HepG2 (cell line): Measurements from ENCODE around the gene DAG1. TPM values are rescaled to one million over a fixed set of nuclear protein-coding genes. Genes with fewer than 3 reads are reported as not detected.

Experiments used
- CBX5 ChIP-seq: sonication (generic); formaldehyde crosslinking; IDR thresholded peaks from 2 replicates; pipeline ENCODE4 v1.4.0; 2020; ENCODE audit warnings: missing genetic modification reagents, borderline replicate concordance
- EHMT2 ChIP-seq: fragments of 200-600 bp; sonication (generic); IDR thresholded peaks from 2 replicates; pipeline ENCODE4 v1.7.0; 2017; ENCODE audit warnings: antibody characterized with exemption, low read depth, low read length, borderline replicate concordance
- ELF3 ChIP-seq: IDR thresholded peaks from 2 replicates; pipeline ENCODE4 v1.6.1; 2016; ENCODE audit warnings: missing genetic modification reagents, missing compliant biosample characterization
- HNF4A ChIP-seq: sonication (generic); formaldehyde crosslinking; IDR thresholded peaks from 2 replicates; pipeline ENCODE4 v1.4.0; 2020; ENCODE audit warnings: missing genetic modification reagents
- KDM6A ChIP-seq: IDR thresholded peaks from 2 replicates; pipeline ENCODE4 v1.6.1; 2016; ENCODE audit warnings: low read depth
- NFE2L2 ChIP-seq: fragments of 150-350 bp; IDR thresholded peaks from 2 replicates; pipeline ENCODE4 v1.6.1; 2014; ENCODE audit warnings: low read length
- NFKB2 ChIP-seq: sonication (generic); formaldehyde crosslinking; IDR thresholded peaks from 2 replicates; pipeline ENCODE4 v1.4.0; 2020; ENCODE audit warnings: missing genetic modification reagents, borderline replicate concordance
- STAT5B ChIP-seq: sonication (generic); formaldehyde crosslinking; IDR thresholded peaks from 2 replicates; pipeline ENCODE4 v1.4.0; 2020; ENCODE audit warnings: missing genetic modification reagents
- SYNCRIP ChIP-seq: fragments of 200-400 bp; formaldehyde crosslinking; IDR thresholded peaks from 2 replicates; pipeline ENCODE4 v1.6.1; 2018; ENCODE audit warnings: mild to moderate bottlenecking, low read depth, low read length; ENCODE audit not compliant: insufficient read depth
- ZHX2 ChIP-seq, 2 experiments: sonication (generic) in 1 of 2; formaldehyde crosslinking in 1 of 2; IDR thresholded peaks; 2 replicates each; pipeline versions ENCODE4 v1.6.1 to v1.9.0; 2014 to 2022; ENCODE audit warnings: antibody characterized with exemption in 1 of 2, borderline replicate concordance in 1 of 2, inconsistent platforms in 1 of 2, low read depth in 1 of 2, missing genetic modification reagents in 1 of 2
- ZNF510 ChIP-seq: sonication (generic); formaldehyde crosslinking; IDR thresholded peaks from 2 replicates; pipeline ENCODE4 v1.4.0; 2020; ENCODE audit warnings: low read depth, mild to moderate bottlenecking, missing genetic modification reagents
- ZNF549 ChIP-seq: sonication (generic); formaldehyde crosslinking; IDR thresholded peaks from 2 replicates; pipeline ENCODE4 v1.5.0; 2020; ENCODE audit warnings: missing genetic modification reagents
- ZNF580 ChIP-seq: IDR thresholded peaks from 2 replicates; pipeline ENCODE4 v1.6.1; 2016; ENCODE audit warnings: low read depth, borderline replicate concordance
- polyA plus RNA-seq, 8 experiments: library from polyadenylated mRNA; depleted of rRNA in 3 of 8; stranded (reverse) in 7 of 8; unstranded in 1 of 8; fragments of >200 nt; fragmentation: Illumina TruSeq in 4 of 8; extraction: Trizol in 4 of 8; gene quantifications; 2 replicates each; pipeline versions ENCODE4 v1.2.1 to v1.2.3, GENCODE V29; 2011 to 2016; ENCODE audit warnings: low read depth in 4 of 8, missing spikeins in 1 of 8, mixed read lengths in 1 of 8; ENCODE audit not compliant: insufficient read depth in 1 of 8
- total RNA-seq, 5 experiments: library from RNA; depleted of rRNA; stranded (reverse); fragments of >200 nt; fragmentation: Illumina TruSeq; extraction: Trizol; gene quantifications; 2 replicates each; pipeline ENCODE4 v1.2.3, GENCODE V29; 2016; ENCODE audit warnings: low read depth in 1 of 5
- TF ChIP-seq, protein P1 (sequence below): sonication (generic); formaldehyde crosslinking; IDR thresholded peaks from 2 replicates; pipeline ENCODE4 v1.5.1; 2020; ENCODE audit warnings: missing genetic modification reagents, mild to moderate bottlenecking, borderline replicate concordance
- TF ChIP-seq, protein P2 (sequence below): sonication (generic); formaldehyde crosslinking; IDR thresholded peaks from 2 replicates; pipeline ENCODE4 v1.5.1; 2020; ENCODE audit warnings: missing genetic modification reagents, mild to moderate bottlenecking, borderline replicate concordance
- TF ChIP-seq, protein P3 (sequence below): IDR thresholded peaks from 2 replicates; pipeline ENCODE4 v1.6.1; 2016; ENCODE audit warnings: low read depth
- TF ChIP-seq, protein P4 (sequence below): sonication (generic); formaldehyde crosslinking; IDR thresholded peaks from 2 replicates; pipeline ENCODE4 v1.4.0; 2020; ENCODE audit warnings: missing genetic modification reagents

Gene DAG1
- total and polyA plus RNA-seq, 2 of the 13 experiments (the other 11 are each of a cell fraction or from before 2014, with no cell fraction given): 47.3 to 50.4 TPM

GRCh38 chr3:49469936-49470713 lies at the start of gene DAG1 (continued):
- TF ChIP-seq, protein P1, sequence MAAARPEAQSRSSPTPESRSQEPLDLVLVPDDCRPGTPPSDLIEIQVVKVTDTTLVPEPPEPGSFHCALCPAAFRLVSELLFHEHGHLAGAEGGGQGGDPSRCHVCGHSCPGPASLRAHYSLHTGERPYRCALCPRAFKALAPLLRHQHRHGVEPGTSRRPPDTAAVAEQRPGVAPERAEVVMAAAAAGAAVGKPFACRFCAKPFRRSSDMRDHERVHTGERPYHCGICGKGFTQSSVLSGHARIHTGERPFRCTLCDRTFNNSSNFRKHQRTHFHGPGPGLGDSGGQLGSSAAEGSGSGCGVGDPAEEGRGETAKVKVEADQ (CRISPR knock-in tag): peak; percentile 81; the same call in 1 of the 2 replicates
- no peak for TF ChIP-seq ZNF580 (CRISPR knock-in tag)
- TF ChIP-seq NFE2L2: no peak
- TF ChIP-seq, protein P2, sequence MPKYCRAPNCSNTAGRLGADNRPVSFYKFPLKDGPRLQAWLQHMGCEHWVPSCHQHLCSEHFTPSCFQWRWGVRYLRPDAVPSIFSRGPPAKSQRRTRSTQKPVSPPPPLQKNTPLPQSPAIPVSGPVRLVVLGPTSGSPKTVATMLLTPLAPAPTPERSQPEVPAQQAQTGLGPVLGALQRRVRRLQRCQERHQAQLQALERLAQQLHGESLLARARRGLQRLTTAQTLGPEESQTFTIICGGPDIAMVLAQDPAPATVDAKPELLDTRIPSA: no peak
- no peak for TF ChIP-seq STAT5B (CRISPR knock-in tag)
- peak; percentile 71 for TF ChIP-seq ELF3 (CRISPR knock-in tag)
- TF ChIP-seq KDM6A (CRISPR knock-in tag): no peak
- TF ChIP-seq, protein P3, sequence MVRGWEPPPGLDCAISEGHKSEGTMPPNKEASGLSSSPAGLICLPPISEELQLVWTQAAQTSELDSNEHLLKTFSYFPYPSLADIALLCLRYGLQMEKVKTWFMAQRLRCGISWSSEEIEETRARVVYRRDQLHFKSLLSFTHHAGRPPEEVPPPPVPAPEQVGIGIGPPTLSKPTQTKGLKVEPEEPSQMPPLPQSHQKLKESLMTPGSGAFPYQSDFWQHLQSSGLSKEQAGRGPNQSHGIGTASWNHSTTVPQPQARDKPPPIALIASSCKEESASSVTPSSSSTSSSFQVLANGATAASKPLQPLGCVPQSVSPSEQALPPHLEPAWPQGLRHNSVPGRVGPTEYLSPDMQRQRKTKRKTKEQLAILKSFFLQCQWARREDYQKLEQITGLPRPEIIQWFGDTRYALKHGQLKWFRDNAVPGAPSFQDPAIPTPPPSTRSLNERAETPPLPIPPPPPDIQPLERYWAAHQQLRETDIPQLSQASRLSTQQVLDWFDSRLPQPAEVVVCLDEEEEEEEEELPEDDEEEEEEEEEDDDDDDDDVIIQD (CRISPR knock-in tag): no peak
- no peak; the same call in 1 of the 2 replicates for TF ChIP-seq CBX5 (CRISPR knock-in tag)
- no peak for TF ChIP-seq SYNCRIP
- no peak for TF ChIP-seq EHMT2
- no peak for TF ChIP-seq ZHX2 (IDR thresholded peaks at IDR 0.05; ENCODE audit: low read depth)
- TF ChIP-seq ZHX2 (CRISPR knock-in tag; IDR thresholded peaks at IDR 0.05; ENCODE audit: borderline replicate concordance): no peak
- no peak for TF ChIP-seq ZNF510
- peak; percentile 25; the same call in 1 of the 2 replicates for TF ChIP-seq NFKB2 (CRISPR knock-in tag)
- TF ChIP-seq HNF4A (CRISPR knock-in tag): no peak
- no peak for TF ChIP-seq ZNF549 (CRISPR knock-in tag)
- TF ChIP-seq, protein P4, sequence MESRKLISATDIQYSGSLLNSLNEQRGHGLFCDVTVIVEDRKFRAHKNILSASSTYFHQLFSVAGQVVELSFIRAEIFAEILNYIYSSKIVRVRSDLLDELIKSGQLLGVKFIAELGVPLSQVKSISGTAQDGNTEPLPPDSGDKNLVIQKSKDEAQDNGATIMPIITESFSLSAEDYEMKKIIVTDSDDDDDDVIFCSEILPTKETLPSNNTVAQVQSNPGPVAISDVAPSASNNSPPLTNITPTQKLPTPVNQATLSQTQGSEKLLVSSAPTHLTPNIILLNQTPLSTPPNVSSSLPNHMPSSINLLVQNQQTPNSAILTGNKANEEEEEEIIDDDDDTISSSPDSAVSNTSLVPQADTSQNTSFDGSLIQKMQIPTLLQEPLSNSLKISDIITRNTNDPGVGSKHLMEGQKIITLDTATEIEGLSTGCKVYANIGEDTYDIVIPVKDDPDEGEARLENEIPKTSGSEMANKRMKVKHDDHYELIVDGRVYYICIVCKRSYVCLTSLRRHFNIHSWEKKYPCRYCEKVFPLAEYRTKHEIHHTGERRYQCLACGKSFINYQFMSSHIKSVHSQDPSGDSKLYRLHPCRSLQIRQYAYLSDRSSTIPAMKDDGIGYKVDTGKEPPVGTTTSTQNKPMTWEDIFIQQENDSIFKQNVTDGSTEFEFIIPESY: no peak
